Activated effector memory CD4-positive, alpha-beta T cell treated with Interleukin-2 at 50 U/mL for 16 hours (primary cell): ENCODE data around the gene LHX3.

Source experiments
- DNase-seq: peaks from one replicate; pipeline ENCODE4 v3.0.0-alpha.2; 2020

Gene LHX3

GRCh38 chr9:136225748-136226679, 21.1 kb upstream of the LHX3 start:
- peak; percentile 52 for DNase-seq

DNA sequence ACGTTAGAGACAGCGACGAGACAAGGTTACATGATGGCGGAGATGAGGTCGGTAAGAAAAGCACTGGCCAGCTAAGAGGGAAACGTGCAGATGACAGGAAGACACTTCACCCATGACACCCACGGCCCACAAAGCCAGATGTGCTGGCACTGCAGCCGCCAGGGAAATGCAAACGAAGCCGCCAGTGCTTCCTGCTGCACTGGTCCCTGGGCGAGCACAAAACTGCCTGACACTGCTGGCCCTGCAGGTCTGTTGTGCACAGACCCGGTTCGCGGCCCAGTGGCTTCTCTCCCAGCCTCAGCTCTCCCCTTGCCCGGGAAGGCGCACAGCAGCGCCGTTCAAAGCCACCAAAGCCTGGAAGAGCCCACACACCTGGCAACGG, 20.4 kb upstream of the LHX3 start:
- peak; percentile 11 for DNase-seq

DNA sequence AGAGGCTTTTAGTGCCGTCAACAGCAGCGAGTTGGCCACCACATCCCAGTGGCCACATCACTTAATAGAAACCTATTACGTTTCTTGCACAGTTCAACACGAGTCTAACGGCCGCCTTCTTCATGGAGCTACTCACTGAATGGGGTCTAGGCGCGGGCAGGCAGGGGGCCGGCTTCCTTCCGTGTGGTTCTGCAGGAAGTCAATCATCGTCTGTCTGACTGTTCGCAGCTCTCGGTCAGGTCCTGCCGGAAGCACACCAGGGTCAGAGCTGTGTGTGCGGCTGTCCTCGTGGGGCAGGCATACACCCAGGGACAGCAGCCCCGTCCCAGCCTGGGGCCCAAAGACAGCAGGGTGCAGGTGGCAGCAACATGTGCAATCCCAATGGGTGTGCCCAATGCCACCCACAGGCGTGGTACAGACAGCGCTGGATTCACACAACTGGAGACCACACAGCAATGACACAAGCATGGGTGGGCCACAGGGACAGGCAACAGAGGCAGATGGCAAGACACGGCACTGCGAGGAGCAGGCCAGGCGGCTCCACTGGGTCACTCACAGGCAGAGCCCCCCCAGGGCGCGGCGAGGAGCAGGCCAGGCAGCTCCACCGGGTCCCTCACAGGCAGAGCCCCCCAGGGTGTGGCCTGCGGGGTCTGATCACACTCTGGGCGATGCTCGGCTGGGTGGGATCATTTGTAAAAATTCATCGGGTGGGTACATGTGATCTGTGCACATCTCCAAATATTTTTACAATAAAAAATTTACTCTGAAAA, 19.1 kb upstream of the LHX3 start:
- DNase-seq = no peak

GRCh38 chr9:136222906-136223285, 18.0 kb upstream of the LHX3 start:
- DNase-seq = no peak

DNA sequence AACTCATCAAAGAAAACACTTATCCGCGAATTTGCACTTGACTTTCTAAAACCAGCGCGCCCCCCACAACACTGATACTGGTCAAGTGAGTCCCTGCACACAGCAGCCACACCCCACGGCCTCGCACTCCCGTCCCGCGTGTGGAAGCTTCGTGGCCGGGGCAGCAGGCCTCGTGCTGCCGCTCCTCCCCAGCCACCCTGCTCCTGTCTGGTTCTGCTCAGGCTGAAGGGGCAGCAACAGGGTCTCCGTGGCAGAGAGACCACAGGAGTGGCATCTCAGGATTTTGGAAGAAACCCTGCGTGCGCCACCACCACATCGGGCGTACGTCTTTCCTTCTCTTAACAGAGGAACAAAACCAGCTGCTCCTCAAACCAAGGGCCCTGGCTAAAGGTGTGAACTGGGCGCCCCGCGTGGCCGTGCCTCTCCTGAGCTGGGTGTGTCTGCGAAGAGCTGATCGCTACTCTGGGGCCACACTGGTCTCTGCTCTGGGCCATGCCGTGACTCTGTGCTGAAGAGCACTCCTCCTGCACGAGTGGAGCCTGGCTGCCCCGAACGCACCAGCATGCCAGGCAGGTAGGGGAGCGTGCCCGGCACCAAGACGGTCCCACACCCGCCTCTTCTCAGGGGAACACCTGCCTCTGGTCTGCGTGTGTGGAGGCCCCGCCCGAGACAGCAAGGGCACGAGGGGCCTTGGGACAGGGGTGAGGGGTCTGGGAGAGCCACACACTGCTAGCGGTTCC, 17.4 kb upstream of the LHX3 start:
- DNase-seq = no peak

DNA sequence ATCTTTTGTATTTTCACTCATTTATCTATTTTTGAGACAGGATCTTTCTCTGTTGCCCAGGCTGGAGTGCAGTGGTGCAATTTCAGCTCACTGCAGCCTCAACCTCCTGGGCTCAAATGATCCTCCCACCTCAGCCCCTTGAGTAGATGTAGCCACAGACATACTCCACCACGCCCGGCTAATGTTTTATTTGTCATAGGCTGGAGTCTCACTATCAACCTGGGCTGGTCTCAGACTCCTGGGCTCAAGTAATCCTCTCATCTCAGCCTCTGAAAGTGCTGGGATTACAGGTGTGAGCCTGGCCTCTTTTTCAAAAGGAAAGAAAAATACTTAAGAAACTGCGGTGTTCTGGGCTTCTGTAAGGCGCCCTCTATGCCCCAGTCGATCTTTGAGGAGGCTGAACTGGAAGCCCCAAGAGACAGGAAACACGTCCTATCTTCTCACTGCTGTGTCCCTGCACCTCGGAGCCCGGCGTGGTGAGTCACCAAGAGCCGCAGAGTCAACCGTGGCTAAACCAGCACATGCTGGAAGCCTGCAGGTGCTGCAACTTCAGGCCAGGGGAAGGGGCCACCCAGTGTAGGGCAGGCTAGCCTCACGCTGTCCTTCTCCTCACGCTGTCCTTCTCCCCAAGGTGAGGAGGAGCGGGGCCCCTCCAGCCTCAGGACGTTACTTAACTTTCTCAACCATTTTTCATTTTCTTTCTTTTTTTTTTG, 15.2 kb upstream of the LHX3 start:
- DNase-seq = peak; percentile 35

GRCh38 chr9:136219276-136219675, 14.3 kb upstream of the LHX3 start:
- DNase-seq = no peak

DNA sequence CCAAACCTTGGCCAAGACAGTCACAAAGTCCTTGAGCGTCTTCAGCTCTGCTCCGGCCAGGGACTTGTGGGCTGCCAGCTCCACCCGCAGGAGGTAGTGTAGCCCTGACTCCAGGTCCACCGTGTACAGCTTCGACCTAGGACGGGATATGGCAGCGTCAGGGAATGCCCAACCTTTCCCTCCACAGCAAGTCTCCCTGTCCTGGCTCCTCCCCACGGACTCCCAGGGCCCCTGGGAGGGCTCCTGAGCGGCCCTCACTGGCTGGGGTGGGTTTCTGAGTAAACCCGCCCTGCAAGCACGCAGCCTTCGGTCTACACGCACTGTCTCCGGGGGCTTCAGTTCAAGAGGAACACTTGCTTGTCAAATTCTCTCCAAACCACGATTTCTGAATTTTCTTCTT, 13.7 kb upstream of the LHX3 start:
- DNase-seq = no peak

DNA sequence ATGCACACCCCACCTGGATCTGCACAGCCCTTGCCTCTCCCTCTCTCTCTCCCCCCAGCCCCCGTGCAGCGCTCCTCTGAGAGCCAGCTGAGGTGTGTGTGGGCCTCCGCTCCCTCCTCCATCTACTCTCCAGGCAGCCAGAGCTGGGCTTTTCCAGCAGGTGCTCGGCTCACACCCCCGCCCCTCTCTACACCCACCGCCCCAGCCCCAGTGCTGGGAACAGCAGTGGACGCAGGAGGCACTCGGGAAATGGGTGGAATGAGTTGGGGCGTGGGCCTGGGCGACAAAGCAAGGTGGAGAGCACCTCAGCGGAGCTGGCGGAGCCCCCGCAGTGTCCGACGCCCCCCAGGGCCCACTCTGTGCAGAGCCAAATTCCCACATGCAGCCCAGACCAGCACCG, 13.3 kb upstream of the LHX3 start:
- DNase-seq = no peak

DNA sequence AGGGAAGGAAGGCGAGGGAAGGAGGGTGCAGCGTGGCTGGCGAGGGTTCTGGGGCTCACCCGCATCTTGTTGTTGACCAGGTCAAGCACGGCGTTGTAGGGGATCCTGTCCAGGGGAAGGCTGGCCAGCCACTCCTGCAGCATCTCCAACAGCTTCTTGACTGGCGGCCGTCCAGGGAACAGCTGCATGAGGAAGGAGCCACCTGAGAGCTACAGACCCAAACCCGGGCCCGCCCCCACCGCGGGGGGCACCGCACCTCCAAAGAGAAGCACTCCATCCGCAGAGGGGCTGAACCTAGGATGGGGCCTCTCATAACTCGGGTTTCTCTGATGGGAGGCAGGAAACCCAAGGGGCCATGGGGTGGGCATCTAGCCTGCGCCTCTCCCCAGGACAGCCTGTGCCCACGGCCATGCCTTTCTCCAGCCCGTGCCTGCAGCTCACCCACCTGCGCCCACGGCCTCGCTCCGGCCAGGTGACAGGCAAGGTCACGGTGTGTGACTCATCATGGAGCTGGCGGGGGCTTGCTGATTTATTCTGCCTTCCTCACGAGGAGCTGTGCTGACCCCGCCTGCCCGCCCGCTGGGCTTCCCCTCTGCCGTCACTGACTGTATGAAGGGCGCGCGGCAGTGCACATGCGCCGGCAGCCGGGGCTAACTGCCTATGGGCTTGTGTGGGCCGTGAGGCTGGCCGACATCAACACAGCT, 11.8 kb upstream of the LHX3 start:
- no peak for DNase-seq

GRCh38 chr9:136213733-136214132, 8.8 kb upstream of the LHX3 start:
- DNase-seq = no peak

GRCh38 chr9:136212345-136212950, 7.5 kb upstream of the LHX3 start:
- no peak for DNase-seq

GRCh38 chr9:136211441-136212344, 6.8 kb upstream of the LHX3 start:
- DNase-seq = no peak

- DNase-seq = no peak
Measured at GRCh38 chr9:136211006-136211405, 6.1 kb upstream of the LHX3 start.

DNA sequence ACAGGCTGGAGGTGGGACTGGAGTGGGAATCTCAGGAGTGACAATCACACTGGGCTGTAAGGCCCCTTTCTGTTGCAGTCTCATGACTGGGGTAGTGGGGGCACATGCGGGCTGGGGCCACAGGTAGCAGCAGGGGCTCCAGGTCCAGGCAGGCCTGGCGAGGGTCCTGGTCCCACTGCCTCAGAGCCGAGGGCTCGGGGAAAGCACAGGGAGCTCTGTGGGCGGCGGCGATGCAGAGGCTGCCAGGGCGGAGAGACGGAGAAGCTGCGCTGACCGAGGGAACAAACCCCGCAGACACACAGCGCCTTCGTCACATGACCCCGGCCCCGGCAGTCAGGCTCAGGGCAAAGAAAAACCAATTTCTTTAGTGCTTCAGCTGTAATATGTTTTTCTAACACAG, 5.3 kb upstream of the LHX3 start:
- DNase-seq = no peak

GRCh38 chr9:136209786-136210185, 4.9 kb upstream of the LHX3 start:
- no peak for DNase-seq

- no peak for DNase-seq
Measured at GRCh38 chr9:136209232-136209631, 4.3 kb upstream of the LHX3 start.

DNA sequence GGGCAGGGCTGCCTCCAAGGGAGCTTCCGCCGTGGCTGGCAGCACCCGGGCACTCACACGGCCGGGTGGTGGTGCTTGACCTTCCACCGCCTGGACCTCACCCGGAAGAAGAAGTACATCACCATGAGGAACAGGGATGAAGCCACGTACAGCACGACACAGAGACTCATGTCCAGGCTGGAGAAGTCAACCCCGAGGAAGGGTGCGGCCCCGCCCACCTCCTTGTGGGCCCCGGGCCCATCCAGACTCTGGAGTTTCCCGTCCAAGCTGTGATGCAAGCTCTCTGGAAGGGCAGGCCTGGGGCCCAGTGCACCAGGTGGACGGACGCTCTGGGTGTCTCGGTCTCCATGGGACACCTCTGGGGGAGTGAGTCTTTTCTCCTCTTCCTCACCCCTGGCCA, 3.7 kb upstream of the LHX3 start:
- DNase-seq = no peak

- no peak for DNase-seq
Measured at GRCh38 chr9:136207616-136208015, 2.7 kb upstream of the LHX3 start.

DNA sequence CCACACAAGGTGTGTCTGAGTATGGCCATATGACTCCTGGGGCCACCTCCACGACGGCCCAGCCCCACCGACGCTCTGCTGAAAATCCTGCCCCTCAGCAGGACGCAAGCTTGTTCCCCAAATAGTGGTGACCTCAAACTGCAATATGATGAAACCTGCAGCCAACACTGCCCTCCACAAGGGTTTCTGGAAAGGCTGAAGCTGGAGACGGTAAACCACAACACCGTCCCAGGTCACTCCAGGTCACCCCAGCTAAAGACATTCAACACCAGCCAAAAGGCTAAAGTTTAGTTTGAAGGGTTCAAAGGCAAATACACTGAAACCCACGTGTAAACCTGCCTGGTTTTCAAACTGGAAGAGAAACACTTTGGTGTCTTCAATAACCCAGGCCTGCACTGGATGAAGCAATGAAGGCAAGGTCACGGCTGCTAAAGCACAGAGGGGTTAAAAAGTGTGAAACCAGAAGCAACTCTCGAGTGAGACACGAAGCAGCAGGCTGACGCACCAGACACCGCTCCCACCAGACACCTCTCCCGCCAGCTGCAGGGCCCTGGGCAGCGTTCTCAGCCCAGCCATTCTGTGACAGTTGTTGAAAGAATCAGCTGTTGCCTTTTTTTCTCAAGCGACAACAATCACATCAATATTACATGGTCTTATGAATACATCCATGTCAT, 1.8 kb upstream of the LHX3 start:
- DNase-seq = no peak
